NCI-H226 (cell line): ENCODE results near the gene GBP7.

Experiments used
- DNase-seq: peaks from one replicate; pipeline ENCODE4 v3.0.0-alpha.2; 2015

The GBP7 gene

GRCh38 chr1:89114662-89115061, 61.1 kb downstream of the GBP7 start:
- no peak for DNase-seq

- no peak for DNase-seq
Measured at GRCh38 chr1:89112871-89113613, 62.8 kb downstream of the GBP7 start.

- DNase-seq = no peak
Measured at GRCh38 chr1:89104687-89105086, 71.1 kb downstream of the GBP7 start.

- DNase-seq = no peak
Measured at GRCh38 chr1:89104147-89104546, 71.7 kb downstream of the GBP7 start.

DNA sequence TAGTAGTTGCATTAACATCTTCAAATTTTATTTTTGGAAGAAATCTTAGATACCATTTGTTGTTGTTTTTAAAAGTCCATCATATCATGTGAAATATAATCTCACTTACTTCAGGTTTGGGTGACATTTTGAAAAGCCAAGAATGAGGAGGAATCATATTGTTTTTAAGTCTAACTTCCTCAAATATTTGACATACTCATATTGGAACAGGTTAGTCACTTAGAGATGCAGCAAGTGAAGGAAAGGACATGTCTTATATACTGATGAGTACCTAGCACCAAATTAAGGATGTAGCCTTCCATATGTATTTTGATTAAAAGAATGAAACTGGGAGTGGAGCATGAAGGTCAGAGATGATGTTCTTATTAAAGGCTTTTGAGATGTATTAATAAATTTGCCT, 73.8 kb downstream of the GBP7 start:
- no peak for DNase-seq

GRCh38 chr1:89100412-89100811, 75.4 kb downstream of the GBP7 start:
- DNase-seq = no peak

GRCh38 chr1:89098857-89099256, 76.9 kb downstream of the GBP7 start:
- DNase-seq = no peak

- DNase-seq = no peak
Measured at GRCh38 chr1:89095737-89096136, 80.1 kb downstream of the GBP7 start.

DNA sequence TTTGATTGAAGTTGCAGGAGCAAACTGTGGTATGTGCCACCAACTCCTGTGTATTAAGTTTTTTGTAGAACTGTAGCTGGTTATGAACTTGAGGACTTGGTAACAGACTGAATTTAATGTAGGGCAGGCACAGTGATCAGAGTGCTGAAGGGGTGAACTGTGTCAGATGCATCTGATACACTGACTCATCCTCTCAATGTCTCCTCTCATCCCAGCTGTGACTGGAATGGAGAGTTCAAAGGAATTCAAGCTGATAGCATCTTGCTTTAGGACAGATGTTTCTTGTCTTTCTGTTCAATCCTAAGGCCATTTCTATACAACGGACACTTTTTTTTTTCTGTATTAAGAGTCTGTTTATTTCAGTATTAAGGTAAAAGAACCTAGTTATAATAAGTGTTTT, 85.8 kb downstream of the GBP7 start:
- no peak for DNase-seq

DNA sequence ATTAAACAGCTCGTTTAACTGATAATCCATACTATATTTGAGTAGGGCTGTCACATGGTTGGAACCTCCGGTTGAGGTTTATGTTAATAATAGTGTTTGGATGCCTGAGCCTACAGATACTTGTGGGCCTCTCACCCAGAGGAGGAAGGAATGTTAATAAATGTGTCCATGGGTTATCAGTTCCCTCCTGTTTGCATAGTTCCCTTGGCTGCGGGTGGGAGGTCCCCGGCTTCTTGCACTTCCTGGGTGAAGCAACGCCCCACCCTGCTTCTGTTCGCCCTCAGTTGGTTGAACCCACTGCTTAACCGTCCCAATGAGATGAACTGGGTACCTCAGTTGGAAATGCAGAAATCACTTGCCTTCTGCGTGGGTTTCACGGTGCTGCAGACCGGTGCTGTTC, 87.2 kb downstream of the GBP7 start:
- no peak for DNase-seq

GRCh38 chr1:89087241-89087640, 88.6 kb downstream of the GBP7 start:
- no peak for DNase-seq

- DNase-seq = no peak
Measured at GRCh38 chr1:89085781-89086180, 90.0 kb downstream of the GBP7 start.
